Liver (tissue), 9 donors: ENCODE results near the gene RPS5. TPM values are rescaled to one million over a fixed set of nuclear protein-coding genes. Genes with fewer than 3 reads are reported as not detected.

ENCODE experiments used
- DNase-seq: peaks from one replicate; pipeline ENCODE4 v3.0.0-alpha.2; 2017; ENCODE audit warnings: low spot score
- H3K27ac ChIP-seq, 2 donors: one replicate each; pipeline ENCODE4 v1.7.0; 2013; ENCODE audit warnings: inconsistent platforms in 2 of 2, low read length in 2 of 2, control low read depth in 1 of 2, low read depth in 1 of 2, mild to moderate bottlenecking in 1 of 2
- H3K27me3 ChIP-seq, 4 donors: one replicate each; pipeline versions ENCODE4 v1.6.1 to v1.7.0; 2013; ENCODE audit warnings: low read length in 3 of 4, inconsistent platforms in 1 of 4, mild to moderate bottlenecking in 1 of 4, moderate library complexity in 1 of 4; ENCODE audit not compliant: control insufficient read depth in 4 of 4, insufficient read depth in 4 of 4
- H3K36me3 ChIP-seq, 4 donors: one replicate each; pipeline versions ENCODE4 v1.6.1 to v1.7.0; 2013; ENCODE audit warnings: low read length in 3 of 4, mild to moderate bottlenecking in 3 of 4, low read depth in 1 of 4, moderate library complexity in 1 of 4; ENCODE audit not compliant: control insufficient read depth in 4 of 4, insufficient read depth in 3 of 4
- H3K4me1 ChIP-seq, 4 donors: one replicate each; pipeline versions ENCODE4 v1.6.1 to v1.7.0; 2013; ENCODE audit warnings: low read length in 3 of 4, mild to moderate bottlenecking in 3 of 4, moderate library complexity in 1 of 4; ENCODE audit not compliant: control insufficient read depth in 4 of 4, insufficient read depth in 4 of 4
- H3K4me3 ChIP-seq, 3 donors: one replicate each; pipeline versions ENCODE4 v1.6.1 to v1.7.0; 2013; ENCODE audit warnings: low read length in 3 of 3, control low read depth in 1 of 3, low read depth in 1 of 3, mild to moderate bottlenecking in 1 of 3
- H3K9ac ChIP-seq, 2 donors: one replicate each; pipeline ENCODE4 v1.7.0; 2013; ENCODE audit warnings: low read length in 2 of 2, mild to moderate bottlenecking in 2 of 2, moderate library complexity in 2 of 2, control low read depth in 1 of 2, low read depth in 1 of 2
- H3K9me3 ChIP-seq, 4 donors: one replicate each; pipeline versions ENCODE4 v1.6.1 to v1.7.0; 2013; ENCODE audit warnings: low read length in 3 of 4; ENCODE audit not compliant: control insufficient read depth in 4 of 4
- ATF3 ChIP-seq: IDR thresholded peaks from 2 replicates; pipeline ENCODE4 v1.6.1; 2016; ENCODE audit warnings: antibody characterized with exemption
- CTCF ChIP-seq: fragments of 150-350 bp; IDR thresholded peaks from 2 replicates; pipeline ENCODE4 v1.5.1; 2017; ENCODE audit warnings: improper control_type of control experiment, low read depth, low read length; ENCODE audit not compliant: missing input control
- EGR1 ChIP-seq, 2 donors: IDR thresholded peaks; 2 replicates each; pipeline ENCODE4 v1.6.1; 2016 to 2018; ENCODE audit warnings: antibody characterized with exemption in 2 of 2, low read depth in 2 of 2
- FOXA1 ChIP-seq: IDR thresholded peaks from 2 replicates; pipeline ENCODE4 v1.6.1; 2016; ENCODE audit warnings: antibody characterized with exemption
- FOXA2 ChIP-seq: IDR thresholded peaks from 2 replicates; pipeline ENCODE4 v1.6.1; 2016; ENCODE audit warnings: antibody characterized with exemption
- GABPA ChIP-seq, 2 donors: IDR thresholded peaks in 1 of 2; conservative IDR thresholded peaks in 1 of 2; 2 replicates each; pipeline ENCODE4 v1.6.1; 2016; ENCODE audit warnings: antibody characterized with exemption in 2 of 2, mild to moderate bottlenecking in 1 of 2, moderate library complexity in 1 of 2
- HNF4A ChIP-seq, 2 donors: conservative IDR thresholded peaks; 2 replicates each; pipeline ENCODE4 v1.6.1; 2016; ENCODE audit warnings: antibody characterized with exemption in 2 of 2, mild to moderate bottlenecking in 2 of 2
- HNF4G ChIP-seq: IDR thresholded peaks from 2 replicates; pipeline ENCODE4 v1.6.1; 2016; ENCODE audit warnings: antibody characterized with exemption
- JUND ChIP-seq, 2 donors: IDR thresholded peaks; 2 replicates each; pipeline ENCODE4 v1.6.1; 2016; ENCODE audit warnings: antibody characterized with exemption in 2 of 2
- MAX ChIP-seq: IDR thresholded peaks from 2 replicates; pipeline ENCODE4 v1.6.1; 2016; ENCODE audit warnings: antibody characterized with exemption
- RAD21 ChIP-seq, 2 donors: IDR thresholded peaks; 2 replicates each; pipeline ENCODE4 v1.6.1; 2016; ENCODE audit warnings: antibody characterized with exemption in 2 of 2, mild to moderate bottlenecking in 2 of 2
- REST ChIP-seq: IDR thresholded peaks from 2 replicates; pipeline ENCODE4 v1.6.1; 2016; ENCODE audit warnings: antibody characterized with exemption, mild to moderate bottlenecking
- SP1 ChIP-seq: IDR thresholded peaks from 2 replicates; pipeline ENCODE4 v1.6.1; 2018; ENCODE audit warnings: antibody characterized with exemption, mild to moderate bottlenecking
- TAF1 ChIP-seq: conservative IDR thresholded peaks from 2 replicates; pipeline ENCODE4 v1.6.1; 2016; ENCODE audit warnings: antibody characterized with exemption, mild to moderate bottlenecking
- YY1 ChIP-seq: IDR thresholded peaks from 2 replicates; pipeline ENCODE4 v1.6.1; 2016; ENCODE audit warnings: antibody characterized with exemption, mild to moderate bottlenecking
- ZBTB33 ChIP-seq: IDR thresholded peaks from 2 replicates; pipeline ENCODE4 v1.6.1; 2016; ENCODE audit warnings: antibody characterized with exemption
- WGBS: extraction: QIAGEN DNeasy Blood & Tissue Kit; methylation state at CpG from one replicate; pipeline ENCODE4 v1.1.7; 2013; 5-methylcytosine and 5-hydroxymethylcytosine counted together
- polyA plus RNA-seq, 2 donors: library from polyadenylated mRNA; stranded (reverse) in 1 of 2; unstranded in 1 of 2; fragments of 200-250 nt in 1 of 2; fragments of >200 nt in 1 of 2; fragmentation: Nextera tagmentation in 1 of 2; extraction: Ambion mirVana in 1 of 2; gene quantifications; one replicate each; pipeline versions ENCODE4 v1.2.1 to v1.2.3, GENCODE V29; 2013 to 2015
- total RNA-seq, 2 donors: library from RNA; depleted of rRNA; stranded (reverse); fragments of >200 nt; gene quantifications; one replicate each; pipeline ENCODE4 v1.2.3, GENCODE V29; 2014
- donor health status: healthy.
- donor health status: healthy.
- donor health status: healthy.
- donor health status: healthy.
- donor health status: healthy.

The RPS5 gene
- total and polyA plus RNA-seq, 4 donors, result 229 to 1,403 (median 628) TPM

GRCh38 chr19:58401840-58402421 lies 14.9 kb downstream of the RPS5 start:
- H3K4me3 ChIP-seq, result peak overlapping the region in 2 of 3 donors; percentile 64
- no peak for DNase-seq
- H3K27ac ChIP-seq, result no peak overlapping the region
- no peaks in the 10 kb centered on the region for H3K36me3 ChIP-seq
- no peak overlapping the region for H3K9ac ChIP-seq
- WGBS, result 31% methylated on average over 23 of the region's 23 CpGs
- peaks cover 6 to 22% (median 16%) of the 10 kb centered on the region in 4 donors for H3K4me1 ChIP-seq
- no peaks in the 10 kb centered on the region for H3K9me3 ChIP-seq
- H3K27me3 ChIP-seq, result peaks cover 0 to 4% (median 0%) of the 10 kb centered on the region in 4 donors
- TF ChIP-seq SP1, result no peak
- no peak for TF ChIP-seq JUND (IDR thresholded peaks at IDR 0.05)
- TF ChIP-seq TAF1, result no peak
- TF ChIP-seq FOXA2, result no peak
- TF ChIP-seq FOXA1, result no peak
- TF ChIP-seq HNF4G, result no peak
- TF ChIP-seq RAD21 (IDR thresholded peaks at IDR 0.05), result no peak
- no peak for TF ChIP-seq EGR1 (IDR thresholded peaks at IDR 0.05; ENCODE audit: low read depth in 2 of 2)
- TF ChIP-seq YY1, result no peak
- no peak for TF ChIP-seq ZBTB33
- TF ChIP-seq GABPA (IDR thresholded peaks at IDR 0.05 in 1 of 2, conservative IDR thresholded peaks at IDR 0.05 in 1 of 2), result no peak
- TF ChIP-seq CTCF, result no peak
- TF ChIP-seq REST, result no peak
- TF ChIP-seq MAX, result no peak
- no peak for TF ChIP-seq ATF3
- no peak for TF ChIP-seq HNF4A (conservative IDR thresholded peaks at IDR 0.05)
